Trophoblast cell (in vitro differentiated cells and primary cell): ENCODE measurements around the gene TNIK.

ENCODE experiments used
- DNase-seq, 2 donors: peaks; one replicate each; pipeline ENCODE4 v3.0.0-alpha.2; 2016
- H2AFZ ChIP-seq: 2 replicates; pipeline ENCODE4 v1.6.1; 2013; ENCODE audit warnings: low read length, moderate library complexity, mild to moderate bottlenecking; ENCODE audit not compliant: insufficient read depth, poor library complexity
- H2AK5ac ChIP-seq: 2 replicates; pipeline ENCODE4 v1.6.1; 2013; ENCODE audit warnings: mild to moderate bottlenecking, low read length
- H2BK120ac ChIP-seq: 2 replicates; pipeline ENCODE4 v1.6.1; 2013; ENCODE audit warnings: low read length, mild to moderate bottlenecking, moderate library complexity; ENCODE audit not compliant: insufficient read depth, poor library complexity
- H2BK12ac ChIP-seq: 2 replicates; pipeline ENCODE4 v1.6.1; 2013; ENCODE audit warnings: mild to moderate bottlenecking, low read length, moderate library complexity
- H2BK5ac ChIP-seq: 2 replicates; pipeline ENCODE4 v1.6.1; 2013; ENCODE audit warnings: low read length, low read depth, moderate library complexity, mild to moderate bottlenecking; ENCODE audit not compliant: poor library complexity
- H3K14ac ChIP-seq: 2 replicates; pipeline ENCODE4 v1.6.1; 2013; ENCODE audit warnings: mild to moderate bottlenecking, low read length
- H3K18ac ChIP-seq: 2 replicates; pipeline ENCODE4 v1.6.1; 2013; ENCODE audit warnings: mild to moderate bottlenecking, low read length
- H3K23ac ChIP-seq: 2 replicates; pipeline ENCODE4 v1.6.1; 2013; ENCODE audit warnings: low read length
- H3K27ac ChIP-seq: 2 replicates; pipeline ENCODE4 v1.5.1; 2013; ENCODE audit warnings: low read depth, mild to moderate bottlenecking, inconsistent platforms, low read length, moderate library complexity
- H3K27me3 ChIP-seq: 2 replicates; pipeline ENCODE4 v1.6.1; 2013; ENCODE audit warnings: inconsistent platforms, mild to moderate bottlenecking, low read length, moderate library complexity; ENCODE audit not compliant: insufficient read depth
- H3K36me3 ChIP-seq, 2 experiments: 1 replicate in 1 of 2; 2 replicates in 1 of 2; pipeline ENCODE4 v1.6.1; 2013; ENCODE audit warnings: low read length in 2 of 2, mild to moderate bottlenecking in 2 of 2, moderate library complexity in 1 of 2; ENCODE audit not compliant: insufficient read depth in 2 of 2, control insufficient read depth in 1 of 2
- H3K4ac ChIP-seq: 2 replicates; pipeline ENCODE4 v1.6.1; 2013; ENCODE audit warnings: low read depth, mild to moderate bottlenecking, low read length, moderate library complexity
- H3K4me1 ChIP-seq, 2 experiments: 1 replicate in 1 of 2; 2 replicates in 1 of 2; pipeline ENCODE4 v1.6.1; 2013; ENCODE audit warnings: low read length in 2 of 2, mild to moderate bottlenecking in 2 of 2, moderate library complexity in 1 of 2; ENCODE audit not compliant: insufficient read depth in 2 of 2, control insufficient read depth in 1 of 2
- H3K4me2 ChIP-seq: 2 replicates; pipeline ENCODE4 v1.6.1; 2013; ENCODE audit warnings: inconsistent platforms, mild to moderate bottlenecking, low read length, moderate library complexity
- H3K4me3 ChIP-seq: 2 replicates; pipeline ENCODE4 v1.5.1; 2013; ENCODE audit warnings: mild to moderate bottlenecking, low read depth, low read length, inconsistent platforms
- H3K79me1 ChIP-seq: one replicate; pipeline ENCODE4 v1.6.1; 2013; ENCODE audit warnings: low read length
- H3K79me2 ChIP-seq: 2 replicates; pipeline ENCODE4 v1.6.1; 2013; ENCODE audit warnings: low read length, mild to moderate bottlenecking; ENCODE audit not compliant: control insufficient read depth, insufficient read depth, poor library complexity
- H3K9ac ChIP-seq: 2 replicates; pipeline ENCODE4 v1.6.1; 2013; ENCODE audit warnings: mild to moderate bottlenecking, low read length
- H3K9me3 ChIP-seq: 2 replicates; pipeline ENCODE4 v1.6.1; 2013; ENCODE audit warnings: low read depth, mild to moderate bottlenecking, control low read depth, inconsistent platforms, low read length; ENCODE audit not compliant: insufficient read depth
- H4K12ac ChIP-seq: 2 replicates; pipeline ENCODE4 v1.6.1; 2013; ENCODE audit warnings: low read depth, mild to moderate bottlenecking, low read length, moderate library complexity
- H4K8ac ChIP-seq: 2 replicates; pipeline ENCODE4 v1.6.1; 2013; ENCODE audit warnings: low read depth, mild to moderate bottlenecking, low read length, moderate library complexity
- H4K91ac ChIP-seq: one replicate; pipeline ENCODE4 v1.6.1; 2013; ENCODE audit warnings: low read depth, mild to moderate bottlenecking, low read length, moderate library complexity
- WGBS: extraction: QIAGEN DNeasy Blood & Tissue Kit; methylation state at CpG from one replicate; pipeline ENCODE4 v1.1.7; 2013; ENCODE audit warnings: missing lambda C conversion rate; ENCODE audit not compliant: insufficient read length, insufficient coverage; ENCODE audit errors: extremely low coverage; 5-methylcytosine and 5-hydroxymethylcytosine counted together

TNIK gene

DNA sequence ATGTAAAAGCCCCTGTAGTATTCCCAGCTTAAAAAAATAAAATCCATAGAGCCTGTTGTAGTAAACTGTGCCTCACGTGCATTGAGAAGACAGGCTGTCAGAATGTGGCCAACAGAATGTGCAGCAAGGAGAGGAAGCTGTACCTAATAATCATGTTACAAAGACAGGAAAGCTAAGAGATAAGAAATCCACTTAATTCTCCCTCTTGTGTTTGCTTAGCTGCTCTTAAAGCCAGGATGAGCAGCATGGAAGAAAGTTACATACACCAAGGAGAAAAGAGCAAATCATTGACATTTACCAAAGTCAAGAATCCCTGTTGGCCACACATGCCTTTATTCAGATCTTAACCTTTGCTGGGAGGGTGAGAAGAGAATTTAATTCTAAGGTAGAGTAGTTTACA is 85.9 kb downstream of the TNIK start:
- Histone ChIP-seq H3K27ac (no peak overlapping the region), H3K4me2 (no peak overlapping the region), H4K8ac (no peak overlapping the region), H2BK12ac (no peak overlapping the region), H3K4ac (no peak overlapping the region), H2BK120ac (no peak overlapping the region), H2BK5ac (no peak overlapping the region), H3K23ac (no peak overlapping the region), H2AK5ac (no peak overlapping the region), H3K27me3 (no peaks in the 10 kb centered on the region), H3K9ac (no peak overlapping the region), H4K91ac (no peak overlapping the region), H3K14ac (no peak overlapping the region), H3K79me2 (no peaks in the 10 kb centered on the region), H3K9me3 (no peaks in the 10 kb centered on the region), H3K18ac (no peak overlapping the region), H3K4me1 (peaks cover 0 to 4% of the 10 kb centered on the region in 2 experiments), H2AFZ (no peak overlapping the region), H3K4me3 (no peak overlapping the region), H4K12ac (no peak overlapping the region), H3K36me3 (no peaks in the 10 kb centered on the region), H3K79me1 (no peaks in the 10 kb centered on the region)
- WGBS = no CpG with 5 or more reads among the region's 1 CpG
- no peak for DNase-seq

GRCh38 chr3:171373711-171374110 is 86.5 kb downstream of the TNIK start:
- peaks cover 0 to 4% of the 10 kb centered on the region in 2 experiments for H3K4me1 ChIP-seq

GRCh38 chr3:171372694-171373093 is 87.5 kb downstream of the TNIK start:
- Histone ChIP-seq H3K36me3 (no peaks in the 10 kb centered on the region), H3K4ac (no peak overlapping the region), H3K9me3 (no peaks in the 10 kb centered on the region), H3K79me2 (no peaks in the 10 kb centered on the region), H2AK5ac (no peak overlapping the region), H4K12ac (no peak overlapping the region), H3K27me3 (no peaks in the 10 kb centered on the region), H2BK120ac (no peak overlapping the region), H3K79me1 (no peaks in the 10 kb centered on the region), H3K14ac (no peak overlapping the region), H3K23ac (no peak overlapping the region), H3K18ac (no peak overlapping the region), H4K91ac (no peak overlapping the region), H3K27ac (no peak overlapping the region), H2AFZ (no peak overlapping the region), H2BK12ac (no peak overlapping the region), H3K4me2 (no peak overlapping the region), H2BK5ac (no peak overlapping the region), H3K4me1 (peaks cover 0 to 4% of the 10 kb centered on the region in 2 experiments), H3K4me3 (no peak overlapping the region), H4K8ac (no peak overlapping the region), H3K9ac (no peak overlapping the region)
- no CpG with 5 or more reads among the region's 2 CpGs for WGBS
- no peak for DNase-seq

More at GRCh38 chr3:171373711-171374110, 86.5 kb downstream of the TNIK start:
- H3K36me3 ChIP-seq = no peaks in the 10 kb centered on the region
- H2BK5ac ChIP-seq = no peak overlapping the region
- H3K4me3 ChIP-seq = no peak overlapping the region
- H3K18ac ChIP-seq = no peak overlapping the region
- H3K79me2 ChIP-seq = no peaks in the 10 kb centered on the region
- WGBS = no CpG with 5 or more reads among the region's 2 CpGs
- no peak overlapping the region for H3K27ac ChIP-seq
- no peak overlapping the region for H3K4ac ChIP-seq
- no peak overlapping the region for H4K12ac ChIP-seq
- H3K23ac ChIP-seq = no peak overlapping the region
- H3K27me3 ChIP-seq = no peaks in the 10 kb centered on the region
- no peak overlapping the region for H4K91ac ChIP-seq
- no peak for DNase-seq
- no peaks in the 10 kb centered on the region for H3K9me3 ChIP-seq
- H4K8ac ChIP-seq = no peak overlapping the region
- no peak overlapping the region for H2AK5ac ChIP-seq
- no peak overlapping the region for H2AFZ ChIP-seq
- no peak overlapping the region for H2BK120ac ChIP-seq
- H3K4me2 ChIP-seq = no peak overlapping the region
- H3K79me1 ChIP-seq = no peaks in the 10 kb centered on the region
- H3K14ac ChIP-seq = no peak overlapping the region
- H3K9ac ChIP-seq = no peak overlapping the region
- H2BK12ac ChIP-seq = no peak overlapping the region

GRCh38 chr3:171371354-171371753 is 88.9 kb downstream of the TNIK start:
- Histone ChIP-seq H3K14ac (no peak overlapping the region), H3K4me1 (no peaks in the 10 kb centered on the region), H3K18ac (no peak overlapping the region), H3K27ac (no peak overlapping the region), H3K36me3 (no peaks in the 10 kb centered on the region), H2BK12ac (no peak overlapping the region), H3K9me3 (no peaks in the 10 kb centered on the region), H4K91ac (no peak overlapping the region), H4K8ac (no peak overlapping the region), H4K12ac (no peak overlapping the region), H3K27me3 (no peaks in the 10 kb centered on the region), H3K4ac (no peak overlapping the region), H2AK5ac (no peak overlapping the region), H3K79me2 (no peaks in the 10 kb centered on the region), H3K4me3 (no peak overlapping the region), H3K4me2 (no peak overlapping the region), H2BK5ac (no peak overlapping the region), H3K9ac (no peak overlapping the region), H3K79me1 (no peaks in the 10 kb centered on the region), H3K23ac (no peak overlapping the region), H2AFZ (no peak overlapping the region), H2BK120ac (no peak overlapping the region)
- WGBS = no CpG with 5 or more reads among the region's 3 CpGs
- DNase-seq = no peak
